GM12891 (cell line): ENCODE measurements around the gene EPB41.

Experiments
- POLR2A ChIP-seq: IDR thresholded peaks from 2 replicates; pipeline ENCODE4 v1.6.1; 2011; ENCODE audit warnings: low read depth, low read length, control low read depth
- POLR2AphosphoS5 ChIP-seq: IDR thresholded peaks from 2 replicates; pipeline ENCODE4 v1.6.1; 2011; ENCODE audit warnings: low read depth, low read length, control low read depth
- TAF1 ChIP-seq: IDR thresholded peaks from 2 replicates; pipeline ENCODE4 v1.6.1; 2011; ENCODE audit warnings: low read depth, low read length, control low read depth

DNA sequence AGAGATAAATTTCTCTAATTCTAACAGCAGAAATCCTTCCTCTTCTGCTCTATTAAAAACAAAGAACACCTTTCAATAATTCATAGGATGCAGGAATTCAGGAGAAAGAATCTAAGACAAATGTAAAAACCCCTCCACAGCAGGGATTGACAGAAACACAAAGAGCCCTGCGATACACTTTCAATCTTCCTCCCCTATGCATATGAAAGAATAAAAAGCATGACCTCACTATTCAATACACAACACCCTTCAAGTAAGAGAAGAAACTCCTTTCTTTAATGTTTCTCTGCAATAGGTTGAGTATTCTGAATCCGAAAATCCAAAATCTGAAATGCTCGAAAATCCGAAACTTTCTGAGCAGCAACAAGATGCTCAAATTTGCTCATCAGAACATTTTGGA lies 250.2 kb downstream of the EPB41 start:
- TF ChIP-seq TAF1, result no peak
- no peak for TF ChIP-seq POLR2A
- TF ChIP-seq POLR2AphosphoS5, result no peak
